Large intestine (tissue), 12 donors: ENCODE results near the gene FUT3. TPM values are rescaled to one million over a fixed set of nuclear protein-coding genes. Genes with fewer than 3 reads are reported as not detected.

ENCODE experiments used
- DNase-seq, 2 donors: peaks; one replicate each; pipeline versions ENCODE4 v3.0.0 to v3.0.0-alpha.2; 2013
- H3K27ac ChIP-seq: one replicate; pipeline ENCODE4 v1.5.1; 2013; ENCODE audit warnings: low read length
- H3K27me3 ChIP-seq: 2 replicates; pipeline ENCODE4 v1.6.1; 2013; ENCODE audit warnings: low read length; ENCODE audit not compliant: control insufficient read depth, insufficient read depth
- H3K36me3 ChIP-seq: 2 replicates; pipeline ENCODE4 v1.6.1; 2013; ENCODE audit warnings: low read length; ENCODE audit not compliant: control insufficient read depth, insufficient read depth
- H3K4me1 ChIP-seq: one replicate; pipeline ENCODE4 v1.6.1; 2013; ENCODE audit warnings: low read length; ENCODE audit not compliant: control insufficient read depth, insufficient read depth
- H3K4me3 ChIP-seq: one replicate; pipeline ENCODE4 v1.5.1; 2013; ENCODE audit warnings: low read length
- H3K9me3 ChIP-seq: one replicate; pipeline ENCODE4 v1.6.1; 2013; ENCODE audit warnings: mild to moderate bottlenecking, low read depth, low read length, moderate library complexity; ENCODE audit not compliant: control insufficient read depth
- WGBS: methylation state at CpG from one replicate; pipeline ENCODE4 v1.1.5; 2013; ENCODE audit warnings: low lambda C conversion rate; ENCODE audit not compliant: insufficient coverage; 5-methylcytosine and 5-hydroxymethylcytosine counted together
- long read RNA-seq, 11 donors: transcript quantifications; one replicate each; lab custom pipeline, GENCODE V29; 2026
- polyA plus RNA-seq: library from polyadenylated mRNA; unstranded; fragments of 120-200 nt; gene quantifications from one replicate; pipeline ENCODE4 v1.2.1, GENCODE V29; 2013

FUT3 gene
- polyA plus RNA-seq, result 1.0 TPM
- long read RNA-seq, donor 1, result 0 reads
- long read RNA-seq, donor 2, result 0 reads
- long read RNA-seq, donor 3, result 0 reads
- long read RNA-seq, donor 4, result 0 reads
- long read RNA-seq, donor 5, result 0 reads
- long read RNA-seq, donor 6, partial matches to known transcripts, result 0 of 1 reads
- long read RNA-seq, donor 6, other reads (novel, unspliced or antisense), result 0 of 1 reads
- long read RNA-seq, donor 7, partial matches to known transcripts, result 0 of 5 reads
- long read RNA-seq, donor 7, other reads (novel, unspliced or antisense), result 0 of 5 reads
- long read RNA-seq, donor 8, result 0 reads
- long read RNA-seq, donor 9, result 0 reads
- long read RNA-seq, donor 10, result 0 reads
- long read RNA-seq, donor 11, result 0 reads

DNA sequence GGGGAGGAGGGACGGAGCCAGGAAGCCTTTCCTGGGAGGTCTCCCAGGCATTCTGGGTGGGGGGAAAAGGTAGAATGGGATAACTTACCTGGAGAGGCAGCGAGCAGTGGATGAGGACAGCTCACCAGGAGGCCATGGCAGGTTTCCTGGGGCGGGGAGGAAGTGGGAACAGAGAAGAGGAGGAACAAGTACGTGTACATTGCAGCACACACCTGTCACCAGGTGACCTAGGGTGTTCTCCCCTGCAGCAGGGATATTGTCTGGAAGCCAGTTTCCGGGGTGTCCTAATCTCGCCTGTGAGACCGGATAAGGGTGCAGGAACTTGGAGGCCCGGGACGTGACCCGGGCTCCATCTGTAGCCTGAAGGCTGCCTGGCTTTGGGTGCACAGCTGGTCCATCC lies at the start of gene FUT3:
Gene FUT3, minus strand, starts transcription at position 148 of the 400 bp plus-strand sequence.
- WGBS, result no CpG with 5 or more reads among the region's 10 CpGs
- DNase-seq, result no peak
- Histone ChIP-seq H3K4me1 (no peaks in the 10 kb centered on the region), H3K9me3 (no peaks in the 10 kb centered on the region), H3K27me3 (no peaks in the 10 kb centered on the region), H3K27ac (no peak within 1 kb of the TSS), H3K4me3 (no peak within 1 kb of the TSS), H3K36me3 (no peaks in the 10 kb centered on the region)

GRCh38 chr19:5900976-5901375 lies 49.7 kb upstream of the FUT3 start:
- Histone ChIP-seq H3K27me3 (no peaks in the 10 kb centered on the region), H3K4me3 (no peak overlapping the region), H3K9me3 (no peaks in the 10 kb centered on the region), H3K36me3 (peaks cover 29% of the 10 kb centered on the region), H3K4me1 (peaks cover 15% of the 10 kb centered on the region), H3K27ac (no peak overlapping the region)
- 100% methylated on average over 4 of the region's 8 CpGs for WGBS
- DNase-seq, result no peak

GRCh38 chr19:5899728-5900526 lies 48.7 kb upstream of the FUT3 start:
- WGBS, result 80% methylated on average over 1 of the region's 13 CpGs

GRCh38 chr19:5897189-5897969 lies 46.1 kb upstream of the FUT3 start:
- no peak overlapping the region for H3K27ac ChIP-seq
- H3K27me3 ChIP-seq, result peaks cover 1% of the 10 kb centered on the region
- H3K4me1 ChIP-seq, result peaks cover 3% of the 10 kb centered on the region
- peaks cover 42% of the 10 kb centered on the region for H3K36me3 ChIP-seq
- no CpG with 5 or more reads among the region's 30 CpGs for WGBS
- DNase-seq, result no peak
- no peaks in the 10 kb centered on the region for H3K9me3 ChIP-seq
- H3K4me3 ChIP-seq, result no peak overlapping the region

More at GRCh38 chr19:5899728-5900526, 48.7 kb upstream of the FUT3 start:
- peaks cover 7% of the 10 kb centered on the region for H3K4me1 ChIP-seq
- H3K4me3 ChIP-seq, result no peak overlapping the region
- no peak for DNase-seq
- H3K36me3 ChIP-seq, result peaks cover 40% of the 10 kb centered on the region
- no peak overlapping the region for H3K27ac ChIP-seq
- H3K27me3 ChIP-seq, result no peaks in the 10 kb centered on the region
- no peaks in the 10 kb centered on the region for H3K9me3 ChIP-seq

GRCh38 chr19:5896365-5897076 lies 45.3 kb upstream of the FUT3 start:
- Histone ChIP-seq H3K27ac (no peak overlapping the region), H3K4me1 (peaks cover 4% of the 10 kb centered on the region), H3K27me3 (peaks cover 9% of the 10 kb centered on the region), H3K36me3 (peaks cover 42% of the 10 kb centered on the region), H3K9me3 (no peaks in the 10 kb centered on the region), H3K4me3 (no peak overlapping the region)
- DNase-seq, result no peak
- no CpG with 5 or more reads among the region's 29 CpGs for WGBS

GRCh38 chr19:5895890-5896289 lies 44.6 kb upstream of the FUT3 start:
- H3K4me1 ChIP-seq, result peaks cover 4% of the 10 kb centered on the region
- peaks cover 13% of the 10 kb centered on the region for H3K27me3 ChIP-seq
- no peaks in the 10 kb centered on the region for H3K9me3 ChIP-seq
- peaks cover 37% of the 10 kb centered on the region for H3K36me3 ChIP-seq
- no peak overlapping the region for H3K4me3 ChIP-seq
- no peak overlapping the region for H3K27ac ChIP-seq
- WGBS, result no CpG with 5 or more reads among the region's 8 CpGs
- DNase-seq, result no peak

DNA sequence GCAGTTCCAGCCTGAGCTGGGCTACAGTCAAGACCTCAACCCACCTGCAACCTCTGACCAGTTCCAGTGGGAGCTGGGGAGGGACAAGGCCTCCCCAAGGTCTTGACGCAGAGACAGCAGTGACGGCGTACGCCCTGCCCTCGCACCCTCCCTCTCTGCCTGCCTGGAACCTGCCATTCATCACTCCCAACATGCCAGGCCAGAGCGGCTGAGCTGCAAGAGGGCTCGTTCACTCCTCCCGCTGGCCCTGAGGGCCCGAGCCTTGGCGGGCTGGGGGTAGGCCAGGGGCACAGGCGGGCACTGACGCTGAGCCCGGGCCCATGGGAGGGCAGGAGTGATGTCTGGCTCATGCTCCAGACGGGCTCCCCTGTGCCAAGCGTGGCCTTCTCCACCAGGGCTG lies 44.2 kb upstream of the FUT3 start:
- H3K27ac ChIP-seq, result no peak overlapping the region
- no peak overlapping the region for H3K4me3 ChIP-seq
- no peak for DNase-seq
- H3K4me1 ChIP-seq, result peaks cover 4% of the 10 kb centered on the region
- H3K36me3 ChIP-seq, result peaks cover 35% of the 10 kb centered on the region
- H3K9me3 ChIP-seq, result no peaks in the 10 kb centered on the region
- H3K27me3 ChIP-seq, result peaks cover 15% of the 10 kb centered on the region
- no CpG with 5 or more reads among the region's 15 CpGs for WGBS

DNA sequence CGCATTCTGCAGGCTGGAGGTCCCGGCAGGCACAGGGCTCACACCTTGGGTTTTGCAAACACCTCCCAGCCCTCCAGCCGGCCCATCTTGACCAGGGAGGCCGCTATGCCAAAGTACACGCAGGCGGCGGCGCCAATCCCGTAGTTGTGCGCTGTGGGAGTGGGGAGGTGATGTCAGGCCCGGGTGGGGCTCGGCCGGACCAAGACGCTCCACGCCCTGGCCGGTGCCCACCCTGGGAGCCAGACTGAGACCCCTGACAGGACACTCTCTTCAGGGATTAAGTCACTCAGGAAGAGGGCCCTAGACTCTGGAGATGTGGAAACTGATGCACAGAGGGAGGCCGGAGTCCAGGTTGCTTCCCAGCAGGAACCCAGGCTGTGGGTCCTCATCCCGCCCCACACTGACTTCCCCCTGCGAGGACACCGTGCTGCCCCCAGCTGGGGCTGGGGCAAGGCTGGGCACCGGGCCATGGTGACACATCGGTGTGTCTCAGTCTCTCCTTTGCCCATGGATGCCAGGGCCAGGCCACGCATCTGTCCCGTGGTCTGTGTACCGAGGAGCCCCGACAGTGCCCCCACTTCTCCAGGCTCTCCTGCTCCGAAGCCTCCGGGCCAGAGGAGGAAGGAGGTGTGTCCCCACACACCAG lies 43.6 kb upstream of the FUT3 start:
- no peak overlapping the region for H3K27ac ChIP-seq

GRCh38 chr19:5893907-5894703 lies 42.9 kb upstream of the FUT3 start:
- no CpG with 5 or more reads among the region's 28 CpGs for WGBS
- Histone ChIP-seq H3K27me3 (peaks cover 24% of the 10 kb centered on the region), H3K36me3 (peaks cover 28% of the 10 kb centered on the region), H3K4me1 (peaks cover 4% of the 10 kb centered on the region), H3K27ac (no peak overlapping the region), H3K4me3 (no peak overlapping the region), H3K9me3 (no peaks in the 10 kb centered on the region)
- DNase-seq, result no peak

More for the DNA sequence above, 43.6 kb upstream of the FUT3 start:
- H3K9me3 ChIP-seq, result no peaks in the 10 kb centered on the region
- H3K27me3 ChIP-seq, result peaks cover 20% of the 10 kb centered on the region
- peaks cover 31% of the 10 kb centered on the region for H3K36me3 ChIP-seq
- H3K4me1 ChIP-seq, result peaks cover 4% of the 10 kb centered on the region
- WGBS, result no CpG with 5 or more reads among the region's 28 CpGs
- DNase-seq, result no peak
- H3K4me3 ChIP-seq, result no peak overlapping the region
